Right ventricle myocardium superior (tissue), 1 donor: Measurements from ENCODE around the gene CAMKK2. TPM values are rescaled to one million over a fixed set of nuclear protein-coding genes. Genes with fewer than 3 reads are reported as not detected.
A peak's percentile ranks its signal among the peaks of the same experiment; 100 is the strongest.
"Not testable (repeated sequence)": the region's sequence is repeated elsewhere in the genome, so short reads cannot be mapped to it uniquely, and the experiment has no call there.

ENCODE experiments used
- ATAC-seq: fragments of 200-7000 bp; cut with Tn5 transposase; one replicate; pipeline ENCODE4 v1.9.1; 2020; ENCODE audit warnings: mild to moderate bottlenecking; ENCODE audit not compliant: poor library complexity
- DNase-seq: peaks from one replicate; pipeline ENCODE4 v3.0.0-alpha.2; 2020
- intact Hi-C: fragments of 100-400 bp; cut with DNase I; formaldehyde crosslinking; loops from one replicate; pipeline ENCODE4 v1.11.2; 2022
- total RNA-seq: library from RNA; stranded (reverse); fragmentation: NEBNext Ultra II Directional; extraction: Animal tissue kit (Norgen Biotek cat#: 25700); gene quantifications from one replicate; pipeline ENCODE4 v1.2.1, GENCODE V29; 2021
- donor health status: DM: no; HTN: yes; CAD: no; lungs with severe emphysema.

The CAMKK2 gene
- total RNA-seq, 1 donor from 2014 or later, result 14.8 TPM

GRCh38 chr12:121236776-121237175 is 59.7 kb downstream of the CAMKK2 start:
- ATAC-seq (no peak), DNase-seq (peak; percentile 23)
- intact Hi-C loops, result no loop called here

GRCh38 chr12:121233628-121234020 is 62.9 kb downstream of the CAMKK2 start:
- intact Hi-C loops, result no loop called here
- DNase-seq (no peak), ATAC-seq (no peak)

DNA sequence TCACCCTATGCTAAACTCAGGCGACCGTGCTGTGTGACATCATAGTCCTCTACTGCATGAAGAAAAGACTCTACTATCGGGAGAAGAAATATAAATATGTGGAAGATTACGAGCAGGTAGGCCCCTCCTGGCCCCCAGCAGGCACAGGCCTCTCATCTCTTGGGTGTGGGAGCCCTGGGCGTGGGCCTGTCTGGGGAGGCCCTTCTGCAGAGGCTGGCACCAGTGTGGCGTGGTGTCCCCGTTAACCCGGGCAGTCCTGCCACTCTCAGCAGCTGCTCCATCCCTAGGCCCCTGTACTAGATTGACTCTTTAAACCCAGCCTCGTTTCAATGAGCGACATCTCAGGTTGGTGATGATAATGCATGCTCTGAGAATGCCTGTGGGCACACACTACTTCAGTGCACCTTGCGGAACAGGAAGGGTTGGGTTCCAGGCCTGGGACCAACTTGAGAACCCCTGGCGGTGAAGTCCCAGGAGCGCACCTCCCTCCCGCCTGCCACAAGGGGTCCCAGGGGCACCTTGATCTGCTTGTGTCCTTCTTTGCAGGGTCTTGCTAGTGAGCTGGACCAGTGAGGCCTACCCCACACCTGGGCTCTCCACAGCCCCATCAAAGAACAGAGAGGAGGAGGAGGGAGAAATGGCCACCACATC is 63.4 kb downstream of the CAMKK2 start:
- DNase-seq (no peak), ATAC-seq (no peak)
- intact Hi-C loops, result no loop called here

- DNase-seq, result no peak
- no peak for ATAC-seq
- intact Hi-C loops, result no loop called here
Observed at GRCh38 chr12:121232163-121232562, 64.3 kb downstream of the CAMKK2 start.

DNA sequence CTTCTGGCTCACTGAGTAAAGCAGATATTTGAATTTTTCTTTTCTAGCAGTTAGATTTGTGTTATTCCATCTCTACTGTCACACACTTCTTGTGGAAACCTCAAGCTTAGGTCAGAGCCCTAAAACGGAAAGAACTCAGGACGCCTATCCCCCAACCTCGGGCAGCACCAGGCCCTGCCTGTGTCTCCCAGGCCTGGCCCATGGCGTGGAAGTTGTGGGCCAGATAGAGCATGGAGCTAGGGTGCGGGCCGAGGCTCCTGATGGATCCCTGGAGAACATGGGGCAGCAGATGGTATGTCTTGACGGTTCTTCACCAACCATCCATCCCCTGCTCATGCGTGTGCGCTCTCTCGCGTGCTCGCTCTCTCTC is 66.0 kb downstream of the CAMKK2 start:
- ATAC-seq (no peak), DNase-seq (no peak)
- intact Hi-C loops, result no loop called here

DNA sequence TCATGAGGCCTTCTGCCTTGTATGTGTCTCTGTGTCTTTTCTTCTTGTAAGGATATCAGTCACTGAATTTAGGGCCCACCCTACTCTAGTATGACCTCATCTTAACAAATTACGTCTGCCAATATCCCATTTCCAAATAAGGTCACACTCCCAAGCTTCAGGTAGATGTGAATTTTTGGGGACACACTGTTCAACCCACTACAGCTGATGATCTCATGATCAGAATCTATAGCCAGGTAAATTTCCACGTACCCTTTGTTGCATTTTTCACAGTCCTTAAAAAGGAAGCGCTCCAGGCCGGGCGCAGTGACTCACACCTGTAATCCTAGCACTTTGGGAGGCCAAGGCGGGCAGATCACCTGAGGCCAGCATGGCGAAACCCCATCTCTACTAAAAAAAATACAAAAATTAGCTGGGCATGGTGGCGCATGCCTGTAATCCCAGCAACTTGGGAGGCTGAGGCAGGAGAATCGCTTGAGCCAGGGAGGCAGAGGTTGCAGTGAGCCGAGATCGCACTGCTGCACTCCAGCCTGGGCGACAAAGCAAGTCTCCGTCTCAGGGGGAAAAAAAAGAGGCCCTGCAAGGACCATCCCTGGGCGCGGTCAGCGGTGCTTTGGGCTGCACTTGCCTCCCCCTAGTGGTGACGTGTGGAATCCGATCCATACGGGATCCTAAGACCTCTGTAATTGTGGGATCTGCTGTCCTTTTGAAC is 66.5 kb downstream of the CAMKK2 start:
- intact Hi-C loops, result not testable (repeated sequence)
- ATAC-seq, result peak; percentile 88
- peak; percentile 79 for DNase-seq

DNA sequence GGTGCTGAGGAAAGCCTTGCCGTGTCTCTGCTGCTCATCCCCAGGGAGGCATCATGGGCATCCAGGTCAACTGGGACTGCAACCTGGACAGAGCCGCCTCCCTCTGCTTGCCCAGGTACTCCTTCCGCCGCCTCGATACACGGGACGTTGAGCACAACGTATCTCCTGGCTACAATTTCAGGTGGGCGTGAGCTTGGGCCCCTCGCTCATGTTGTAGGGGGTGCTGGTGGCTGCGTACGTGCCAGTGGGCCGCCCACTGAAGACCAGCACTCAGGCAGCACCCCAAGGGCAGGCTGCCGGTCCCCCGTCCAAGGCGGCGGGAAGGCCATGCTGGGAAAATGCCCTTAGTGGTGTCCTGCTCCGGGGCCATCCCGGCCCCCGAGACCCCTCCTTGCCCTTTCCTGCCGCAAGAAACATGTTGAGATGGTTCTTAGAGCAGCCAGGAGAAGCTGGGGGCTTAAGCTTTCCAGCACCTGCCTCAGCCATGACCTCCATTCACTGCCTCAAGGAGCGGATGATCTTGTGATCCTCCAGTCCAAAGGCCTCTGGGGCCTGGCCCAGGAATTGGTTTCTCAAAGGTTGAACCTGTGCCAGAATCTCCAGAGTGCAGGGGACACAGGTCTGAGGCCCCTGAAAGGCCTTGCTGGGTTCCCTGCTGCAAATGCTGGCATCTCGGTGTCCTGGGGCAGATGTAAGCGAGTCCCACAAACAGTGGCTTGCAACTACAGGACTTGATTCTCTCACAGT is 67.4 kb downstream of the CAMKK2 start:
- ATAC-seq (no peak), DNase-seq (no peak)
- intact Hi-C loops, result no loop called here

DNA sequence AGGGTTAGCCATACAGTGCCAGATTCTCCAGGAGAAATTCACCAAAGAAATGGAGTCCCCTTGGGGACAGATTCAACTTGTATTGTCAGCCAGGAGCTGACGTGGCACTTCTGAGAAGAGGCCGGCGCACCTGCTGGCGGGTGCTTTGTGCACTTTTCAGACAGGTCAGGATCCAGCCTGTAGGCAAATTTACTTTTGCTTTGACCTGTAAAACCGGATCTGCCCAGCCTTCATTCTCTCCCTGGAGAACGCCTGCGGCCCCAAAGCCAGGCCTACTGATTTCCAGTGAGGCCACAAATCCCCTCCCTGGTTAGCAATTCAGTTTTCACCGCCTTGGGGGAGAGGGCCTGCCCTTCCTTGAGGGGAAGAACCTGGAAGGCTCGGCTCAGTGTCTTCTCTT is 69.2 kb downstream of the CAMKK2 start:
- intact Hi-C loops, result no loop called here

GRCh38 chr12:121226871-121227270 is 69.6 kb downstream of the CAMKK2 start:
- DNase-seq, intact Hi-C loops, ATAC-seq: not testable (repeated sequence)

More for the DNA sequence above, 69.2 kb downstream of the CAMKK2 start:
- ATAC-seq (no peak), DNase-seq (no peak)

DNA sequence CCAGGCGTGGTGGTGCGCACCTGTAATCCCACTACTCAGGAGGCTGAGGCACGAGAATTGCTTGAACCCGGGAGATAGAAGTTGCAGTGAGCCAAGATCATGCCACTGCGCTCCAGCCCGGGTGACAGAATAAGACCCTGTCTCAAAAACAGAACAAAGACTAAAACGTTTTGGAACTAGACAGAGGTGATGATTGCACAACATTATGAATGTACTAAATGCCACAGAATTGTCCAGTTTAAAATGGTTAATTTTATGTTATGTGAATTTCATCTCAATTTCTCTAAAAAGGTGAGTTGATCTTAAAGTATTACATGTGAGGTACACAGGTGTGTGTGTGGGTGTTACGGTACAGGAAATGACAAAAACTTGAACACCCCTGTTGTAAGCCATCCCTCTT is 70.1 kb downstream of the CAMKK2 start:
- intact Hi-C loops, result no loop called here
- no peak for ATAC-seq

DNA sequence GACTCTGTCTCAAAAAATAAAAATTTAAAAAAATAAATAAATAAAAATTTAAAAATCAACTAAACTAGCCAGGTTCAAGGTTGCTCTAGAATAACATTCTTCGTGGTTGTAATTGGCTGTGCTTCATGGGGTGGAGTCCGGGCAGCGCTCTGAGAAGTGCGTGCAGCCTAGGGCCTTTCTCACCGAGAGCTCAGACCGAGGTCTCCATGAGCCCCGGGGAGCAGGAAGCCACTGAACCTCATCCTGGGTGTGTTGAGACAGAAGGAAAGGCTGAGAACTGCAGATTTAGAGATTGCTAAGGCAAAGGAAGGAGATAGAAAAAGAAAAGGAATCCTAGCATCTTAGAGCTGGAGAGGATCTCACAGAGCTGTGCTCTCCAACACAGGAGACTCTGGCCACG is 71.9 kb downstream of the CAMKK2 start:
- ATAC-seq (no peak), DNase-seq (no peak)
- intact Hi-C loops, result no loop called here

More for the DNA sequence above, 70.1 kb downstream of the CAMKK2 start:
- DNase-seq, result no peak

DNA sequence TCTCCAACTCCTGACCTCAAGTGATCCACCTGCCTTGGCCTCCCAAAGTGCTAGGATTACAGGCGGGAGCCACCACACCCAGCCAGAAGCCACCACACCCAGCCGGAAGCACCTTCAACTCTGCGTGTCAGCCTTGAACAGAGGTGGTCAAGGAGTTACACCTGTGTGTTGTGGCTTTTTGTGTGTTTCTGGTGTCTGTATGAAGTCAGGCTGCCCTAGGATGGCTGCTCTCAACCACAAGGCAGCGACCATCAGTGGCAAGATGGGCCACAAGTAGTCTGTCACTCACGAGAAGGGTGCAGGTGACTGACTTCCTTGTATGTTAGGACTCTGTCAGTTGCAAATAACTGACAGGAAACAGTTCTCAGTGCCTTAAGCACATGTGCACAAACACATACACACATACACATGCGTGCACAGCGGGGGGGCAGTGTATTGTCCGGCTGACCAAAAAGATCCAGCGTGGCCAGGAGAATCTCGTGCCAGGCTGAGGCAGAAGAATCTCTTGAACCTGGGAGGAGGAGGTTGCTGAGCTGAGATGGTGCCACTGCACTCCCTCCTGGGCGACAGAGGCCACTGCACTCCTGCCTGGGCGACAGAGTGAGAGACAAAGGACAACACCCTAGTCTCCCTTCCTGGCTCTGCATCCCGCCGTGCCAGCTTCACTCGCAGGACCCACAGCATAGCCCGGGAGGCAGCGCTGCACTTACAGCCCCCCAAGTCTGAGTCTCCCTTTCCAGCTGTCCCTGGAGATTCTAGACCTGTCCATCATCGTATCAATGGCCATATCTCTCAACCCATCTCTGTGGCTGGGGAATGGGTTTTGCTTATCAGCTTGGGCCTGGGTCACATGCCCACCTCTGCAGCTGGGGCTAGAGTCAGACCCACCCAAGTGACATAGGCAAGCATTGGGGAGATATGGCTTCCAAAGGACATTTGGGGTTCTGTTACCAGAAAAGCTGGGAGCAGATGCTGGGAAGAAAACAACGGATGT is 72.9 kb downstream of the CAMKK2 start:
- intact Hi-C loops, result no loop called here
- ATAC-seq, result peak; percentile 18
- no peak for DNase-seq

GRCh38 chr12:121222847-121223246 is 73.7 kb downstream of the CAMKK2 start:
- no peak for ATAC-seq
- intact Hi-C loops, result no loop called here
- no peak for DNase-seq

- intact Hi-C loops, result no loop called here
- DNase-seq, result no peak
- no peak for ATAC-seq
Observed at GRCh38 chr12:121219353-121219986, 77.0 kb downstream of the CAMKK2 start.

- no peak for DNase-seq
- intact Hi-C loops, result no loop called here
- no peak for ATAC-seq
Observed at GRCh38 chr12:121218588-121219352, 77.7 kb downstream of the CAMKK2 start.

DNA sequence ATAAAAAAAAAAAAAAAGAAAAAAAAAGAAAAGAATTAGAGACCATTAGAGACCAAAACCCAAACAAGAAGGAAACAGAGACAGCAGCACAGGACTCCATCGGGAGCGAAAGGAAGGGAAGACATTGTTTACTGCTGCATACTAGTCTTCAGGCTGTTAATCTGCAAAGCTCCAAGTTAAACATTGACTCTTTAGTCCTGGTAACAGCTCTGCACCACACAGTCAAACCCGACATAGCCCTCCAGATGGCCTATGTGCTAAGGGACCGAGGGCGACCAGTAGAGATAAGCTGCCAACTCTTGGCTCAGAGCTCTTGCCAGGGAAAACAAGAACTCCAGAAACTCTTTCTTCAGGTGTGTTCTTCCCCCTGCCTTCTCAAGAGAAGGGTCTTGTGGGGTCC is 78.7 kb downstream of the CAMKK2 start:
- intact Hi-C loops, result no loop called here
- DNase-seq (no peak), ATAC-seq (no peak)

DNA sequence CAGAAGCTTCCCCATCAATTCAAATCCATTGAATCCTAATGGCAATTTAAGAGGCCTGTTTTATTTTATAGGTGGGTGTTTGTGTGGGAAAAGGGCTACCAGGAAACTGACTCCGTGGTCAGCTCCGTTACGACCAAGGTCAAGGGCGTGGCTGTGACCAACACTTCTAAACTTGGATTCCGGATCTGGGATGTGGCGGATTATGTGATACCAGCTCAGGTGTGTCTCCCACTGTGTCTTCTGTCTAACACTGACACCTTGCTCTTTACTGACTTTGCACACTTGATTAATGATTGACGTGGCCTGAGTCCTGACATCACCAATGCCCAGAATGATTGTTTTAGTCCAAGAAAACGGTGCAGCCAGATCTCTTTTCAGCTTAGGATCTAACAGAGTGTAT is 79.4 kb downstream of the CAMKK2 start:
- no peak for DNase-seq
- intact Hi-C loops, result no loop called here
- ATAC-seq, result no peak

GRCh38 chr12:121216102-121216501 is 80.4 kb downstream of the CAMKK2 start:
- intact Hi-C loops, result no loop called here
- DNase-seq (no peak), ATAC-seq (no peak)
